ENCODE data around the gene CD99L2. TPM values are rescaled to one million over a fixed set of nuclear protein-coding genes. Genes with fewer than 3 reads are reported as not detected.
"Not testable (repeated sequence)": the region's sequence is repeated elsewhere in the genome, so short reads cannot be mapped to it uniquely, and the experiment has no call there.

The CD99L2 gene
- polyA plus RNA-seq, 3 donors = 13.1 to 18.4 (median 16.7) TPM

DNA sequence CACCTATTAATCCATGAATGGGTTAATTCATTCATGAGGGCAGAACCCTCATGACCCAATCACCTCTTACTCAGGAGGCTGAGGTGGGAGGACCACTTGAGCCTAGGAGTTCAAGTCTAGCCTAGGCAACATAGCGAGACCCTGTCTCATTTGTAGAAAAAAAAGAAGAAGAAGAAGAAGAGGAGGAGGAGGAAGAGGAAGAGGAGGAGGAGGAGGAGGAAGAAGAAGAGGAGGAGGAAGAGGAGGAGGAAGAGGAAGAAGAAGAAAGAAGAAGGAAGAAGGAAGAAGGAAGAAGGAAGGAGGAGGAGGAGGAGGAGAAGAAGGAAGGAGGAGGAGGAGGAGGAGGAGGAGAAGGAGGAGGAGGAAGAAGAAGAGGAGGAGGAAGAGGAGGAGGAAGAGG is 74.6 kb downstream of the CD99L2 start:
- H3K4me3 ChIP-seq (replicated peaks in 1 of 3; ENCODE audit: low read depth in 2 of 3, low read length in 3 of 3); H3K9me3 ChIP-seq (replicated peaks in 1 of 2; ENCODE audit: control insufficient read depth in 1 of 2, insufficient read depth in 1 of 2, low read length in 2 of 2); H3K4me2 ChIP-seq (replicated peaks; ENCODE audit: extremely low read depth, low read length, poor library complexity, severe bottlenecking); H3K9ac ChIP-seq (ENCODE audit: insufficient read depth, low read length, poor library complexity, severe bottlenecking); H3K4me1 ChIP-seq (ENCODE audit: control insufficient read depth in 1 of 2, insufficient read depth in 2 of 2, low read length in 2 of 2); H4K20me1 ChIP-seq (ENCODE audit: insufficient read depth, low read length); H3K27me3 Mint-ChIP-seq (ENCODE audit: low read depth in 3 of 3); H3K27me3 ChIP-seq (ENCODE audit: control insufficient read depth in 2 of 2, insufficient read depth in 2 of 2, low read length in 2 of 2); H3K36me3 ChIP-seq (replicated peaks in 1 of 2; ENCODE audit: control insufficient read depth in 1 of 2, insufficient read depth in 2 of 2, low read length in 2 of 2); H3K4me1 Mint-ChIP-seq; intact Hi-C loops (cut with micrococcal nuclease); H3K4me3 Mint-ChIP-seq; DNase-seq; H3K79me2 ChIP-seq (ENCODE audit: insufficient read depth, low read length); H2AFZ ChIP-seq (ENCODE audit: insufficient read depth, low read depth, low read length, poor library complexity, severe bottlenecking): not testable (repeated sequence)
- H3K27ac ChIP-seq (ENCODE audit: low read depth in 1 of 2, low read length in 2 of 2) = peak overlapping the region in 1 of 2 donors; percentile 10
- H3K36me3 Mint-ChIP-seq = peaks cover 7 to 22% of the 10 kb centered on the region in 2 donors
- WGBS (ENCODE audit: insufficient coverage) = 100% methylated on average over 1 of the region's 1 CpG
- H3K27ac Mint-ChIP-seq = peak overlapping the region in 1 of 7 donors; percentile 85
- H3K9me3 Mint-ChIP-seq = peaks cover 4 to 17% (median 9%) of the 10 kb centered on the region in 7 donors

DNA sequence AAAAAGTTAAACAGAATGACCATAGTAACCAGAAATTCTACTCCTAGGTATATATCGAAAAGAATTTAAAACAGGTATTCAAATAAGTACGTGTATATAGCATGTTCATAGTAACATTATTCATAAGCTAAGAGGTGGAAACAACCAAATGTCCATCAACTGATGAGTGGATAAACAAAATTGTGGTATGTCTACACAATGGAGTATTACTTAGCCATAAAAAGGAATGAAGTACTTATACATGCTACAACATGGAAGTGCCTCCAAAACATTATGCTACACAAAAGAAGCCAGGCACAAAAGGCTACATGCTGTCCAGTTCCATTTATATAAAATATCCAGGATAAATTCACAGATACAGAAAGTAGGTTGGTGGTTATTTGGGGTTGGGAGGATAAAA is 76.5 kb downstream of the CD99L2 start:
- H3K79me2 ChIP-seq (ENCODE audit: insufficient read depth, low read length) = no peaks in the 10 kb centered on the region
- H3K36me3 ChIP-seq (replicated peaks in 1 of 2; ENCODE audit: control insufficient read depth in 1 of 2, insufficient read depth in 2 of 2, low read length in 2 of 2) = no peaks in the 10 kb centered on the region
- Mint-ChIP-seq H3K4me3 (no peak overlapping the region), H3K36me3 (peaks cover 0 to 15% of the 10 kb centered on the region in 2 donors), H3K27me3 (ENCODE audit: low read depth in 3 of 3) (no peaks in the 10 kb centered on the region), H3K27ac (no peak overlapping the region), H3K9me3 (peaks cover 5 to 17% (median 9%) of the 10 kb centered on the region in 7 donors), H3K4me1 (no peaks in the 10 kb centered on the region)
- intact Hi-C loops (cut with micrococcal nuclease) = no loop called here
- no peak overlapping the region for H3K4me2 ChIP-seq (replicated peaks; ENCODE audit: extremely low read depth, low read length, poor library complexity, severe bottlenecking)
- no peak overlapping the region for H3K9ac ChIP-seq (ENCODE audit: insufficient read depth, low read length, poor library complexity, severe bottlenecking)
- no peak overlapping the region for H3K27ac ChIP-seq (ENCODE audit: low read depth in 1 of 2, low read length in 2 of 2)
- H2AFZ ChIP-seq (ENCODE audit: insufficient read depth, low read depth, low read length, poor library complexity, severe bottlenecking) = no peak overlapping the region
- no CpG with 5 or more reads among the region's 2 CpGs for WGBS (ENCODE audit: insufficient coverage)
- H3K9me3 ChIP-seq (replicated peaks in 1 of 2; ENCODE audit: control insufficient read depth in 1 of 2, insufficient read depth in 1 of 2, low read length in 2 of 2) = peaks cover 0 to 3% of the 10 kb centered on the region in 2 donors
- no peak overlapping the region for H3K4me3 ChIP-seq (replicated peaks in 1 of 3; ENCODE audit: low read depth in 2 of 3, low read length in 3 of 3)
- TF ChIP-seq, protein P1, sequence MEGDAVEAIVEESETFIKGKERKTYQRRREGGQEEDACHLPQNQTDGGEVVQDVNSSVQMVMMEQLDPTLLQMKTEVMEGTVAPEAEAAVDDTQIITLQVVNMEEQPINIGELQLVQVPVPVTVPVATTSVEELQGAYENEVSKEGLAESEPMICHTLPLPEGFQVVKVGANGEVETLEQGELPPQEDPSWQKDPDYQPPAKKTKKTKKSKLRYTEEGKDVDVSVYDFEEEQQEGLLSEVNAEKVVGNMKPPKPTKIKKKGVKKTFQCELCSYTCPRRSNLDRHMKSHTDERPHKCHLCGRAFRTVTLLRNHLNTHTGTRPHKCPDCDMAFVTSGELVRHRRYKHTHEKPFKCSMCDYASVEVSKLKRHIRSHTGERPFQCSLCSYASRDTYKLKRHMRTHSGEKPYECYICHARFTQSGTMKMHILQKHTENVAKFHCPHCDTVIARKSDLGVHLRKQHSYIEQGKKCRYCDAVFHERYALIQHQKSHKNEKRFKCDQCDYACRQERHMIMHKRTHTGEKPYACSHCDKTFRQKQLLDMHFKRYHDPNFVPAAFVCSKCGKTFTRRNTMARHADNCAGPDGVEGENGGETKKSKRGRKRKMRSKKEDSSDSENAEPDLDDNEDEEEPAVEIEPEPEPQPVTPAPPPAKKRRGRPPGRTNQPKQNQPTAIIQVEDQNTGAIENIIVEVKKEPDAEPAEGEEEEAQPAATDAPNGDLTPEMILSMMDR (IDR thresholded peaks at IDR 0.05) = no peak
- no peaks in the 10 kb centered on the region for H3K4me1 ChIP-seq (ENCODE audit: control insufficient read depth in 1 of 2, insufficient read depth in 2 of 2, low read length in 2 of 2)
- no peaks in the 10 kb centered on the region for H4K20me1 ChIP-seq (ENCODE audit: insufficient read depth, low read length)
- H3K27me3 ChIP-seq (ENCODE audit: control insufficient read depth in 2 of 2, insufficient read depth in 2 of 2, low read length in 2 of 2) = no peaks in the 10 kb centered on the region
- DNase-seq = no peak
